NT2/D1 (cell line): Measurements from ENCODE around the gene PGBD5.

Experiments
- DNase-seq: peaks from one replicate; pipeline ENCODE4 v3.0.0-alpha.2; 2011; ENCODE audit warnings: low read depth, low spot score
- H3K27me3 ChIP-seq: 2 replicates; pipeline ENCODE4 v1.6.0; 2011; ENCODE audit warnings: mild to moderate bottlenecking; ENCODE audit not compliant: insufficient read length, insufficient read depth
- H3K36me3 ChIP-seq: 2 replicates; pipeline ENCODE4 v1.6.1; 2011; ENCODE audit warnings: mild to moderate bottlenecking, low read length, mixed read lengths; ENCODE audit not compliant: insufficient read depth, insufficient read length
- H3K4me1 ChIP-seq: 2 replicates; pipeline ENCODE4 v1.5.1; 2011; ENCODE audit not compliant: insufficient read depth, insufficient read length
- H3K4me3 ChIP-seq: 2 replicates; pipeline ENCODE4 v1.5.1; 2011; ENCODE audit warnings: low read depth; ENCODE audit not compliant: insufficient read length
- H3K9ac ChIP-seq: 2 replicates; pipeline ENCODE4 v1.6.0; 2011; ENCODE audit warnings: low read depth; ENCODE audit not compliant: insufficient read length
- H3K9me3 ChIP-seq: 2 replicates; pipeline ENCODE4 v1.5.1; 2011; ENCODE audit warnings: mild to moderate bottlenecking, low read length; ENCODE audit not compliant: insufficient read depth
- SUZ12 ChIP-seq: IDR thresholded peaks from 2 replicates; pipeline ENCODE4 v1.6.1; 2011; ENCODE audit not compliant: insufficient read length, insufficient read depth; ENCODE audit errors: extremely low read depth
- YY1 ChIP-seq: IDR thresholded peaks from 2 replicates; pipeline ENCODE4 v1.6.1; 2011; ENCODE audit not compliant: insufficient read length, insufficient read depth
- ZNF274 ChIP-seq: IDR thresholded peaks from 2 replicates; pipeline ENCODE4 v1.6.1; 2011; ENCODE audit warnings: mild to moderate bottlenecking, low read depth, low read length

Gene PGBD5

DNA sequence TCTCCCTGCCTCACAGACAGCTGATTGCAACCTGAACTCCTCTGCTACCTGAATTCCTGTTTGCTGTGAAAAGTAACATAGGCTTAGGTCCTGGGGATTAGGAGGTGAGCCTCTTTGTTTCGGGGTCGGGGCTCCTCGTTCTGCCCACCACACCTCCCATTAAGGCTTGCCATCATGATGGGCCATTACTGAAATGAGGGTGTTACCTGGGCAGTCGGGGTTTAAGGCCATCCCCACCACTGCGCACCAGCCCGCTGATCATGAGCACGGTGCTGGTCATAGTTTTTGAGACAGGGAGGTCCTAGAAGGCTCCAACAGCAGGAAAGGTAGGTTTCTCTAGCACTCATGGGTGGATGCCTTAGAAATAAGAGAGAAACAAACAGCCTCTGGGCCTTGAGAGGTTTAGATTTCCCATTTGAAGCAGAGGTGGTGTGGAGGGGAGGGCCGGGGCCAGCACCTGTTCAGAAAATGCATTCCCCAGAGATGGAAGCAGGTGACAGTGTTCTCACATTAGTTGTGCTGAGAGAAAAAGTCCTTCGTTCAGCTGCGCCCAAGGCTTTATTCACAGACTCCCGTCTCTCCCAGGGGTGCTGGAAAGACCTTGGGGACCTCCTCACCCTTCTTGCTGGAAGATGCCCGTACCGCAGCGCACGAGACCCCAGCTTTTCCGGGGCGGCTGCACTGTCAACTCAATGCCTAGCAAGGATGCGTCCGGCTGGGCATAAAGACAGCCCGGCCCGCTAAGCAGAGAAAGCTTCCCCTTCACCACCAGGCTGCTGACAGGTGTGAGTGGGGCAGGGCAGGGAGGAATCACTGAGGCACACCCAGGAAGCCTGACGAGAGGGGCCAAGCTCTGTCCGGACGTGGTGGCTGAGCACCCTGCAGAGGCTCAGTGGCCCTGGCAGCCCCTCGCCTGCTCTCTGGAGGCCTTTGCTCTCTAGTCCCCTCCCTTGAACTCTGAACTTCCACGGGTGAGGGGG lies 125.5 kb downstream of the PGBD5 start:
- DNase-seq = no peak
- no peaks in the 10 kb centered on the region for H3K36me3 ChIP-seq
- H3K4me3 ChIP-seq = no peak overlapping the region
- H3K9me3 ChIP-seq = no peaks in the 10 kb centered on the region
- TF ChIP-seq YY1 (no peak), SUZ12 (no peak), ZNF274 (no peak)
- H3K27me3 ChIP-seq = no peaks in the 10 kb centered on the region
- no peak overlapping the region for H3K9ac ChIP-seq
- H3K4me1 ChIP-seq = peaks cover 2% of the 10 kb centered on the region

DNA sequence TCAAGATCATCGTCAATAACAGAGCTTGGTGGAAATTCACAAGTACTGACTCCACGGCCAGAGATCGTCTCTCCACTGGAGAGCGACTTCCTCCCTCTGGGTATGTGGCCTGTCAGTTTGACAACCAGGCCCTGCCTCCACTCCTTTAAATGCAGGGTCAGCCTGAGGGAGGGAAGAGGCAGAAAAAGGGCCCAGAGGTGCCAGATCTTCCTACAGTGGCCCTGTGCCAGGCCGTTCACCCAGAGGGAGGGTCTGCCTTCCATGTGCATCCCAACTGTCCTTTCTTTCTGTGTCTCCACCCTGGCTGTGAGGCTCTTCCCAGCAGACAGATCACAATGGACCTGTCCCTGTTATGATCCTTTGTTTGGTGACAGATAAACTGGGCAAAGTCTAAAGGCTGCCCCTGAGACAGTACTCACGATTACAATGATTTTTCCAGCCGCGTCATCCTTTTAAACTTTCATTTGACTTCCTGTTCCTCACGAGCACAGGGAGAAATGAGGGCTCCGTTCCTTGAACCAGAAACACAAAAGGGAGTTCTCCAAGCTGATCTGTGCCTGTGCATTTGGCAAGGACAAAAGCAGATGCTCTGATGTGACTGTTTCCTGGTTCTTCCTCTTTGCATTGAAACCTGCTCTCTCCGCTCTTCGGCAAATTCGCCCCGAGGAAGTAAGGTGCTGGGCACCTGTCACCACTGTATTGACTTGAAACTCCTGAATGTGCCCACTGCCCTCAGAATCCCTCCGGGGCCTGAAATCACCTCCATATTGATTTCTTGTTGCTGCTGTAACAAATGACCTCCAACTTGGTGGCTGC lies 126.7 kb downstream of the PGBD5 start:
- Histone ChIP-seq H3K4me1 (peaks cover 2% of the 10 kb centered on the region), H3K36me3 (no peaks in the 10 kb centered on the region), H3K27me3 (no peaks in the 10 kb centered on the region), H3K9me3 (no peaks in the 10 kb centered on the region), H3K9ac (no peak overlapping the region), H3K4me3 (no peak overlapping the region)
- no peak for DNase-seq
- no peak for TF ChIP-seq SUZ12
- no peak for TF ChIP-seq ZNF274
- TF ChIP-seq YY1 = no peak

DNA sequence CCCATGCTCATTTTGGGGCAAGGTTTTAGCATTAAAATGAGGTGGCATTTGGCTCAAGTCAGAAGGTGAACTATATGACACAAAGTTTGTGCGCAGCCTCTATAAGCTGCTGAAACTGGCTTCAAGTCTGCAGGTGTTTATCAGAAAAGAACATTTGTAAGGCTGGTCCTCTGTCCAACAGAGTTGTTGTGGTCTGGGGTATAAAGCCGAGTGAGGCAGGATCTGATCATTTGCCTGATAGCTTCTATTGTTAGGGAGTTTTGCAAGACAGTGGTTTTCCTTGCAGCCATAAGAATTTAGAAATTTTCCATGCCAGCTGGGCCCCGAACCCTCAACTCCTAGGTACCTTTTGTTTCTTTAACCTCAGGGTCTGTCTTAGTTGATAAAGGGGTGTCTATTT lies 130.8 kb downstream of the PGBD5 start:
- Histone ChIP-seq H3K9ac (no peak overlapping the region), H3K9me3 (no peaks in the 10 kb centered on the region), H3K27me3 (no peaks in the 10 kb centered on the region), H3K4me1 (no peaks in the 10 kb centered on the region), H3K36me3 (no peaks in the 10 kb centered on the region), H3K4me3 (no peak overlapping the region)
- TF ChIP-seq SUZ12 = no peak
- no peak for DNase-seq

DNA sequence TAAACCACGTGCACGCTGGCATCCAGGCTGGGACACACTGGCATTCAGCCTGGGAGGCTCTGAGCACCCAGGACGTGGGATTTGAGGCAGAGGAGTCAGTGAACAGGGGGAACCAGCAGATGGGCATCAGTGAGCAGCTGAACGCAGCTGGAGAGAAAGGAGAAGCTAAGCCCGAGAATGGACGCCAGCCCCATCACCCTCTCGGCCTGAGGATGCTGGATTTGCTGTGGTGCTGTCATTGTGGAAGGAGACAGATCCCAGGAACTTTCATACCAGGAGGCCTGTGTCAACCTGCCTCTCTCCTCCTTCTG lies 132.8 kb downstream of the PGBD5 start:
- TF ChIP-seq YY1 = no peak
- no peak for TF ChIP-seq SUZ12
- no peak for TF ChIP-seq ZNF274
- DNase-seq = no peak
- H3K36me3 ChIP-seq = no peaks in the 10 kb centered on the region
- H3K9ac ChIP-seq = no peak overlapping the region
- no peaks in the 10 kb centered on the region for H3K4me1 ChIP-seq
- no peaks in the 10 kb centered on the region for H3K27me3 ChIP-seq
- H3K4me3 ChIP-seq = no peak overlapping the region
- no peaks in the 10 kb centered on the region for H3K9me3 ChIP-seq

DNA sequence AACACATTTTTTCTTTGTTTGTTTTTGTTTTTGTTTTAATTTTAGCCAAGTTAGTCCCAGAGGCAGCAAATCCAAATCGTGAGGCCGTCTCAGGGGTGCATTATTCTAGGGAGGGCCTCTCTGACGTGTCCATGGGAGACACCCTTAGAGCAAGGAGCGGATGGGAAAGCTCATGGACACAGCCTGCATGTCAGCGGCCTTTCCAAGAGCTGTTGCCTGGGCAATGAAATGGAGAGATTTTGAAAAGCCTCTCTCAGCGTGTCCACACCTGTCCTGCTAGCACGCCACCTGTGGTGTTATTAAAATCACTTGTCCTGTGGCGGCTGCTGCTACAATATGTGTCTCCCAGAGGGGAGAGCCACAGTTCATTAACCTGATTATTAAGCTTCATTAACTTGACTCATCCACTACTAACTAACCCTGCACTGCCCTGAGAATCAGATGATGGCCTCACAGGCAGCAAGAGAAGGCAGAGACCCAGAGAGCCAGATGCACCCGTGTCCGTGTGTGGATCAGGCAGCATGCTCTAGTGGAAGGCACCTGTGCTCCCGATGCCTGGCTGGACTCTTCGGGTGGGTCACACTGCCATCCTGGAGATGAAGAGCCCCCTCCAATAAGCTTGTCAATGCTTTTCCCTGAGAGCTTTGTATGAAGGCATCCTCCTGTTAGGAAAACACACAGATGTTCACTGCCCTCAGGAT lies 133.3 kb downstream of the PGBD5 start:
- TF ChIP-seq SUZ12 (no peak), ZNF274 (no peak), YY1 (no peak)

DNA sequence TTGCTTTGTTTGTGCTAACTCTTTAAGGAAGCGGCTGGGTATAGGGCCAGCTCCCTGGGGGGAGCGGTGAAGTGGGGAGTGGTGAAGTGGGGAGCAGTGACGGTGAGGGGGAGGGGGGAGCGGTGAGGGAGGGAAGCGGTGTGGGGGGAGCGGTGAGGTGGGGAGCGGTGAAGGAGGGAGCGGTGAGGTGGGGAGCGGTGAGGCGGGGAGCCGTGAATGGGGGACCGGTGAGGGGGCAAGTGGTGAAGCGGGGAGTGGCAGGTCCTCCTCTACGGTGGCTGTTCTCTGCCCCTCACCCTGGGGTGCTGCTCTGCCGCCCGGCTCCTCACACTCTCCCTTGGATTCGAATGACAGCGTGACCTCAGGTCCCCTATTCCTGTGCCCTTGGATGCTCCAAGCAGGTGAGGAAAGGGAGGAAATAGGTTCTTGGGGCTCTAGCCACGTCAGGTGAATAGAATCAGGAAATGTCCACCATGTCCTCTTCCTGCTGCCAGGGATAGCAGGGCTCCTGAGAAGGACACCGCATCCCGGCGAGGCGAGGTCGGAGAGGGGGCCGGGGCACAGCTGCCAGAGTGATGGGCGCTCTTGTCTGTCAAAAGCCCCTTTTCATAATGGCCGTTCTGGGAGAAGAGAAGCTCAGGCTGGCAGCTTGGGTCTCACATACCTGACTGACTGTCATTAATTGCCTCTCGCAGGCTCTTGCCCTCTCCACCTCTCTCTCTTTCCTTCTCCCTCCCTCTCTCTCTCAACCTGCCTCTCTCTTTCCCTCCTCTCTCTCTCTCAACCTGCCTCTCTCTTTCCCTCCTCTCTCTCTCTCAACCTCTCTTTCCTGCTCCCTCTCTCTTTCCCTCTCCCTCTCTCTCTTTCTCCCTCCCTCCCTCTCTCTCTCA lies 134.2 kb downstream of the PGBD5 start:
- TF ChIP-seq ZNF274 = no peak
- no peak for TF ChIP-seq SUZ12
- no peak for TF ChIP-seq YY1
- Histone ChIP-seq H3K36me3 (no peaks in the 10 kb centered on the region), H3K4me1 (no peaks in the 10 kb centered on the region), H3K9ac (no peak overlapping the region), H3K9me3 (no peaks in the 10 kb centered on the region), H3K4me3 (no peak overlapping the region), H3K27me3 (no peaks in the 10 kb centered on the region)
- DNase-seq = no peak

More for the DNA sequence above, 133.3 kb downstream of the PGBD5 start:
- H3K4me3 ChIP-seq = no peak overlapping the region
- no peaks in the 10 kb centered on the region for H3K4me1 ChIP-seq
- no peaks in the 10 kb centered on the region for H3K36me3 ChIP-seq
- no peak for DNase-seq
- H3K9ac ChIP-seq = no peak overlapping the region
- no peaks in the 10 kb centered on the region for H3K27me3 ChIP-seq
- no peaks in the 10 kb centered on the region for H3K9me3 ChIP-seq

DNA sequence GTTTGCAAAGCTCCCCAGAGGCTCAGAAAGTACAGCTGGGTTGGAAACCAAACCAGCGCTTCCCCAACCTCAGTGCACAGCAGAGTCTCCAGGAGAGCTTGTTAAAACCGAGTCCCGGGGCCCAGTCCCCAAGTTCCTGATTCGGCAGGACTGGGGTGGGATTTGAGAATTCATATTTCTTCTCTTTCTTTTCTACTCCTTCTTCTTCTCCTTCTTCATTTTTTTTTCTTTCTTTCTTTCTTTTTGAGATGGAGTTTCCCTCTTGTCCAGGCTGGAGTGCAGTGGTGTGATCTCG lies 136.8 kb downstream of the PGBD5 start:
- H3K9me3 ChIP-seq = no peaks in the 10 kb centered on the region
- no peaks in the 10 kb centered on the region for H3K36me3 ChIP-seq
- no peak for DNase-seq
- H3K4me3 ChIP-seq = no peak overlapping the region
- H3K27me3 ChIP-seq = no peaks in the 10 kb centered on the region
- H3K9ac ChIP-seq = no peak overlapping the region
- no peaks in the 10 kb centered on the region for H3K4me1 ChIP-seq
- TF ChIP-seq SUZ12 = no peak
- no peak for TF ChIP-seq YY1
- no peak for TF ChIP-seq ZNF274
